ENCODE measurements around the gene REC8. TPM values are rescaled to one million over a fixed set of nuclear protein-coding genes. Genes with fewer than 3 reads are reported as not detected.
"Not testable (repeated sequence)": the region's sequence is repeated elsewhere in the genome, so short reads cannot be mapped to it uniquely, and the experiment has no call there.

REC8 gene
- total RNA-seq, 1 donor from 2014 or later: 136 TPM

DNA sequence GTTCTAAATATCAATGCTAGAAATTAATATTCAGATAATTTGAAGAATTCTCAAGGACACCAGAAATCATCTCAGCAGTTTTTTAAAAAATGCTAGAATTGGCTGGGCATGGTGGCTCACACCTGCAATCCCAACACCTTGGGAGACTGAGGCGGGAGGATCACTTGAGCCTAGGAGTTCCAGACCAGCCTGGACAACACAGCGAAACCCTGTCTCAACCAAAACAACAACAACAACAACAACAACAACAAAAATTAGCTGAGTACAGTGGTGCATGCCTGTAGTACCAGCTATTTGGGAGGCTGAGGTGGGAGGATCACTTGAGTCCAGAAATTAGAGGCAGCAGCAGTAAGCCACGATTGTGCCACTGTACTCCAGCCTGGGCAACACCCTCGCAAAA, 47.2 kb downstream of the REC8 start:
- Mint-ChIP-seq H3K27ac (ENCODE audit: unreplicated experiment) (no peak overlapping the region), H3K27me3 (ENCODE audit: unreplicated experiment) (peaks cover 6% of the 10 kb centered on the region), H3K4me3 (ENCODE audit: unreplicated experiment) (no peak overlapping the region), H3K9me3 (ENCODE audit: unreplicated experiment) (peaks cover 2% of the 10 kb centered on the region), H3K36me3 (ENCODE audit: unreplicated experiment) (no peaks in the 10 kb centered on the region), H3K4me1 (ENCODE audit: low read depth, unreplicated experiment) (peaks cover 9% of the 10 kb centered on the region)
- TF ChIP-seq, protein P1, sequence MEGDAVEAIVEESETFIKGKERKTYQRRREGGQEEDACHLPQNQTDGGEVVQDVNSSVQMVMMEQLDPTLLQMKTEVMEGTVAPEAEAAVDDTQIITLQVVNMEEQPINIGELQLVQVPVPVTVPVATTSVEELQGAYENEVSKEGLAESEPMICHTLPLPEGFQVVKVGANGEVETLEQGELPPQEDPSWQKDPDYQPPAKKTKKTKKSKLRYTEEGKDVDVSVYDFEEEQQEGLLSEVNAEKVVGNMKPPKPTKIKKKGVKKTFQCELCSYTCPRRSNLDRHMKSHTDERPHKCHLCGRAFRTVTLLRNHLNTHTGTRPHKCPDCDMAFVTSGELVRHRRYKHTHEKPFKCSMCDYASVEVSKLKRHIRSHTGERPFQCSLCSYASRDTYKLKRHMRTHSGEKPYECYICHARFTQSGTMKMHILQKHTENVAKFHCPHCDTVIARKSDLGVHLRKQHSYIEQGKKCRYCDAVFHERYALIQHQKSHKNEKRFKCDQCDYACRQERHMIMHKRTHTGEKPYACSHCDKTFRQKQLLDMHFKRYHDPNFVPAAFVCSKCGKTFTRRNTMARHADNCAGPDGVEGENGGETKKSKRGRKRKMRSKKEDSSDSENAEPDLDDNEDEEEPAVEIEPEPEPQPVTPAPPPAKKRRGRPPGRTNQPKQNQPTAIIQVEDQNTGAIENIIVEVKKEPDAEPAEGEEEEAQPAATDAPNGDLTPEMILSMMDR (IDR thresholded peaks at IDR 0.05; ENCODE audit: partially characterized antibody, unreplicated experiment): no peak
- DNase-seq: no peak

DNA sequence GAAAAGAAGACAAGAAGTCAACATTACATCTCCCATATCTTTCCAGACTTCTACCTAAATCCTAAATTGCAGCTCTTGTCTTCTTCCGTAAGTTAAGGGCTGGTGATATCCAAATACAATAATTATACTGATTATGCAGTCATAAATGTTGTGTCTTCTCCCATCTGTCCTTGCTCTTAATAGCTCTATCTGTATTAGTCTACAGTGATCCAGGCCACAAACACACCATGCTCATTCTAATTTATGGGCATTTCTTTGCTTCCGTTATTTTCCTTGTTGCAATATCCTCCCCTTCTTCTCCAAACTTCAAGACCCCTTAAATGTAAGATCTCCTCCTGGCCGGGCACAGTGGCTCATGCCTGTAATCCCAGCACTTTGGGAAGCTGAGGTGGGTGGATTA, 47.6 kb downstream of the REC8 start:
- no peak overlapping the region for H3K4me3 Mint-ChIP-seq (ENCODE audit: unreplicated experiment)
- H3K27ac Mint-ChIP-seq (ENCODE audit: unreplicated experiment): no peak overlapping the region
- peaks cover 4% of the 10 kb centered on the region for H3K4me1 Mint-ChIP-seq (ENCODE audit: low read depth, unreplicated experiment)
- TF ChIP-seq, protein P1 (IDR thresholded peaks at IDR 0.05; ENCODE audit: partially characterized antibody, unreplicated experiment): no peak
- peaks cover 6% of the 10 kb centered on the region for H3K27me3 Mint-ChIP-seq (ENCODE audit: unreplicated experiment)
- H3K9me3 Mint-ChIP-seq (ENCODE audit: unreplicated experiment): peaks cover 2% of the 10 kb centered on the region
- DNase-seq: no peak
- H3K36me3 Mint-ChIP-seq (ENCODE audit: unreplicated experiment): no peaks in the 10 kb centered on the region

DNA sequence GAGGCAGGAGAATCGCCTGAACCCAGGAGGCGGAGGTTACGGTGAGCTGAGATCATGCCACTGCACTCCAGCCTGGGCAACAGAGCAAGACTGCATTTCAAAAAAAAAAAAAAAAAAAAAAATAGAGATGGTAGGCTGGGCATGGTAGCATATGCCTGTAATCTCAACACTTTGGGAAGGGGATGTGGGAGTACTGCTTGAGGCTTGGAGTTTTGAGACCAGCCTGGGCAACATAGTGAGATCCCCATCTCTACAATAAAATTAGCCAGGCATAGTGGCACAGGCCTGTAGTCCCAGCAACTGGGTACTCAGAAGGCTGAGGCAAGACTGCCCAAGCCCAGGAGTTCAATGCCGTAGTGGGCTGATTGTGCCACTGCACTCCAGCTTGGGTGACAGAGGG, 51.1 kb downstream of the REC8 start:
- not testable (repeated sequence) for H3K4me3 Mint-ChIP-seq (ENCODE audit: unreplicated experiment); H3K36me3 Mint-ChIP-seq (ENCODE audit: unreplicated experiment); H3K27me3 Mint-ChIP-seq (ENCODE audit: unreplicated experiment); H3K4me1 Mint-ChIP-seq (ENCODE audit: low read depth, unreplicated experiment); H3K9me3 Mint-ChIP-seq (ENCODE audit: unreplicated experiment); DNase-seq; H3K27ac Mint-ChIP-seq (ENCODE audit: unreplicated experiment)

DNA sequence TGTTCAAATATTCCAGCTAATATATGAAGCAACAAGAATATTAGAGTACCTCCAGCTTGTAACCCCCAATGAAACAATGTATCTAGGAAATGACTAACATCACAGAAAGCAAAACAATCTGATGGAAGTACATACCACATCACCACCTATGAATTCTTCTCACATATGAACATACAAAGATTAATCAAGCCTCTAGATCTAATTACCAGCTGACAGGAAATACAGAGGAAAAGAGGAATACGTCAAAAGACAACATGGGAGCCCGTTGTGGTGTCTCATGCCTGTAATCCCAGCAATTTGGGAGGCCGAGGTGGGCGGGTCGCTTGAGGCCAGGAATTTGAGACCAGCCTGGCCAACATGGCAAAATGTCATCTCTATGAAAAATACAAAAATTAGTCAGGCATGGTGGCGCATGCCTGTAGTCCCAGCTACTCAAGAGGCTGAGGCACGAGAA, 52.8 kb downstream of the REC8 start:
- no peak overlapping the region for H3K4me3 Mint-ChIP-seq (ENCODE audit: unreplicated experiment)
- no peaks in the 10 kb centered on the region for H3K9me3 Mint-ChIP-seq (ENCODE audit: unreplicated experiment)
- no peaks in the 10 kb centered on the region for H3K27me3 Mint-ChIP-seq (ENCODE audit: unreplicated experiment)
- TF ChIP-seq, protein P1 (IDR thresholded peaks at IDR 0.05; ENCODE audit: partially characterized antibody, unreplicated experiment): no peak
- no peak overlapping the region for H3K27ac Mint-ChIP-seq (ENCODE audit: unreplicated experiment)
- DNase-seq: no peak
- H3K36me3 Mint-ChIP-seq (ENCODE audit: unreplicated experiment): no peaks in the 10 kb centered on the region
- H3K4me1 Mint-ChIP-seq (ENCODE audit: low read depth, unreplicated experiment): no peaks in the 10 kb centered on the region

DNA sequence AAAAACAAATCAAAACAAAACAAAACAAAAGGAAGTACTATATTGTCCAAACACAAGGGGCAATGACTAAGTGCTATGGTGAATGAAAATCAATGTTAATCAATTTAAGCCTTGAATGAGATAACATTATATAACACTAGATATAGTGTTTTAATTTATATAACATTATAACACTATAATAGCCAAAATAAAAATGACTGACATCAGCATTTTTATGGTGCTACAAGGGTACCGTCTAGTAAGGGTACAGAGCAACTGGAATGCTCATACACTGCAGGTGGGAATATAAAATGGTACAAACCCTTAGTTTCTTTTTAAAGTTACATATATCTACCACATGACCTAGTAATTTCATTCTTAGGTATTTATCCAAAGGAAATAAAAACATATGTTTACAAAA, 54.6 kb downstream of the REC8 start:
- no peak for DNase-seq
- no peaks in the 10 kb centered on the region for H3K4me1 Mint-ChIP-seq (ENCODE audit: low read depth, unreplicated experiment)
- no peaks in the 10 kb centered on the region for H3K27me3 Mint-ChIP-seq (ENCODE audit: unreplicated experiment)
- no peaks in the 10 kb centered on the region for H3K36me3 Mint-ChIP-seq (ENCODE audit: unreplicated experiment)
- TF ChIP-seq, protein P1 (IDR thresholded peaks at IDR 0.05; ENCODE audit: partially characterized antibody, unreplicated experiment): no peak
- H3K9me3 Mint-ChIP-seq (ENCODE audit: unreplicated experiment): peaks cover 3% of the 10 kb centered on the region
- H3K4me3 Mint-ChIP-seq (ENCODE audit: unreplicated experiment): no peak overlapping the region
- H3K27ac Mint-ChIP-seq (ENCODE audit: unreplicated experiment): no peak overlapping the region

DNA sequence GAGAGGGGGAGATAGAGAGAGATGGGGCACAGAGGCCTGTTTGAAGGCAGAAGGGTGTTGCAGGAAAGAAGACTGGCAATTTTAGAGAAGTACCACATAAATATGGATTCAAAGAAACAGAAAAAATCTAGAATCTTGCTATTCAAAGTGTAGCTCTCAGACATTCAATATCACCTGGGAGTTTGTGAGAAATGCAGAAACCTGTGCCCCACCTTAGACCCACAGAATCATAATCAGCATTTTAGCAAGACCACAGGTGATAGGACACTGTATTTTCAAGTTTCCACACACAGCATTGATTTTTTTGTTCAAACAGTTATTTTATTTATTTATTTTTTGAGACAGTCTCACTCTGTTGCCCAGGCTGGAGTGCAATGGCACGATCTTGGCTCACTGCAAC, 57.0 kb downstream of the REC8 start:
- TF ChIP-seq, protein P1 (IDR thresholded peaks at IDR 0.05; ENCODE audit: partially characterized antibody, unreplicated experiment): no peak
- Mint-ChIP-seq H3K27me3 (ENCODE audit: unreplicated experiment) (peaks cover 3% of the 10 kb centered on the region), H3K4me1 (ENCODE audit: low read depth, unreplicated experiment) (peaks cover 4% of the 10 kb centered on the region), H3K4me3 (ENCODE audit: unreplicated experiment) (no peak overlapping the region), H3K36me3 (ENCODE audit: unreplicated experiment) (no peaks in the 10 kb centered on the region), H3K27ac (ENCODE audit: unreplicated experiment) (no peak overlapping the region), H3K9me3 (ENCODE audit: unreplicated experiment) (peaks cover 3% of the 10 kb centered on the region)
- DNase-seq: no peak
